Eye (tissue), 1 donor: ENCODE measurements around the gene C2orf42.
"Not testable (repeated sequence)": the region's sequence is repeated elsewhere in the genome, so short reads cannot be mapped to it uniquely, and the experiment has no call there.

Experiments used
- DNase-seq: peaks from one replicate; pipeline ENCODE4 v3.0.0-alpha.2; 2015

Gene C2orf42

DNA sequence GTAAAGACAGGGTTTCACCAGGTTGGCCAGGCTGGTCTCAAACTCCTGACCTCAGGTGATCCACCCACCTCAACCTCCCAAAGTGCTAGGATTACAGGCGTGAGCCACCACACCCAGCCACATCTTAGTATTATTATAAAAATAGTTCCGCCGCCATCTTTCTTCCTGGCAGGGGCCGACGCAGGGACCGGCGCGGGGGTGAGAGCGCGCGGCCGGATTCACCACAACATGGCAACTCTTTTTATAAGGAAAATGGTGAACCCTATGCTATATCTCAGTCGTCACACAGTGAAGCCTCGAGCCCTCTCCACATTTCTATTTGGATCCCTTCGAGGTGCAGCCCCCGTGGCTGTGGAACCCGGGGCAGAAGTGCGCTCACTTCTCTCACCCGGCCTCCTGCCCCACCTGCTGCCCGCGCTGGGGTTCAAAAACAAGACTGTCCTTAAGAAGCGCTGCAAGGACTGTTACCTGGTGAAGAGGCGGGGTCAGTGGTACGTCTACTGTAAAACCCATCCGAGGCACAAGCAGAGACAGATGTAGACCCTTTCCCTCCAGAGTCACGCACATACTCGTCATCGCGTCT, 88.4 kb downstream of the C2orf42 start:
- DNase-seq: not testable (repeated sequence)

DNA sequence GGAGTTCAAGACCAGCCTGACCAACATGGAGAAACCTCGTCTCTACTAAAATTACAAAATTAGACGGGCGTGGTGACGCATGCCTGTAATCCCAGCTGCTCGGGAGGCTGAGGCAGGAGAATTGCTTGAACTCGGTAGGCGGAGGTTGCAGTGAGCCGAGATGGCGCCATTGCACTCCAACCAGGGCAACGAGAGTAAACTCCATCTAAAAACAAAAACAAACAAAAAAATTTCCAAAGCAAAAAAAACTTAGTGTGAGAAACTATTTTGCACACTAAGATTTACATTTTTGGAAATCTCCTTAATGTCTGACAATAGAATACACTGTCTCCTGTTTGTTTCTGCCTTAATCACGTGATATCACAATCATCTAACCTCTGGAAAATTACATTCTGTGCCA, 89.1 kb downstream of the C2orf42 start:
- DNase-seq: not testable (repeated sequence)

DNA sequence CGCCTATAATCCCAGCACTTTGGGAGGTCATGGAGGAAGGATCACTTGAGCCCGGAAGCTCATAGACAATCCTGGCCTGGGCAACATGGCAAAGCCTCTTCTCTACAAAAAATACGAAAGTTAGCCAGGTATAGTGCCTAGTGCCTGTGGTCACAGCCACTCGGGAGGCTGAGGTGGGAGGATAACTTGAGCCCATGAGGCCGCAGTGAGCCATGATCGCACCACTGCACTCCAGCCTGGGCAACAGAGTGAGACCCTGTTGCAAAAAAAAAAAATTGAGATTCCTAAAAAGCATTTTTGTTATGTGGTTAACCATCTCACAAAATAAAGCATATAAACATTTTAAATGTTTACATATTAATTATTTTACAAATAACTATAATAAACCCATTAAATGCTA, 89.6 kb downstream of the C2orf42 start:
- no peak for DNase-seq
